ENCODE data around the gene ACOT8.

DNA sequence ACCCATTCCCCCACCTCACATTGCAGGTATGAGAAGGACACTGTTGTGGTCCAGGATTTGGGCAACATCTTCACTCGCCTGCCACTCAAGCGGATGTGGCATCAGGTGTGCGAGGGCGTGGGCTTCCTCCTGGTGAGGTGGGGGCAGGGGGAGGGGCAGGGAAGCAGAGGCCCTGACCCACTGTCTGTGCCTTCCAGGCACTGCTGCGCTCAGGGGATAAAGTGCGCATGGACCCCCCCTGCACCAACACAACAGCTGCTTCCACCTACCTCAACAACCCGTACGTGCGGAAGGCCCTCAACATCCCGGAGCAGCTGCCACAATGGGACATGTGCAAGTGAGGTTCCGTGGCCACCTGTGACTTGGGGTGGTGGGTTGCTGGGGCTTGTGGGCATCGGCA lies 37.6 kb upstream of the ACOT8 start:
- TF ChIP-seq TAF1 (IDR thresholded peaks at IDR 0.05; ENCODE audit: borderline replicate concordance, insufficient read depth, low read length) (no peak), POLR2AphosphoS5 (IDR thresholded peaks at IDR 0.05; ENCODE audit: low read depth, low read length) (no peak)

Measured in PFSK-1 (cell line).